ENCODE results near the gene RAB19.
"Not testable (repeated sequence)": the region's sequence is repeated elsewhere in the genome, so short reads cannot be mapped to it uniquely, and the experiment has no call there.

Gene RAB19

DNA sequence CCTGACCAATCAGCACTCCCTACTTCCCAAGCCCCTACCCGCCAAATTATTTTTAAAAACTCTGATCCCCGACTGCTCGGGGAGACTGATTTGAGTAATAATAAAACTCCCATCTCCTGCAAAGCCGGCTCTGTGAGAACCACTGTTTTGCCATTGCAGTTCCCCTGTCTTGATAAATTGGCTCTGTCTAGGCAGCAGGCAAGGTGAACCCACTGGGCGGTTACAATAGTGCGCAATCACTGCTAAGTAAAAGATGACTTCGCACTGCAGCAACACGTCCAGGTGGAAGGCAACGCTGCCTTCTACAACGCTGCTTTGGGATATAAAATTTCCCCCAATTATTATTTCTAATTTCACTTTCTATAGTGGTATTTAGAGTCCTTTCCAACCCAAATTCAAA lies 14.4 kb upstream of the RAB19 start:
- in situ Hi-C loops (cut with HindIII; ENCODE audit: low pct_unique_long_range_greater_than_20kb, low sequenced_read_pairs) = no loop called here
- no peak for TF ChIP-seq JUND (IDR thresholded peaks at IDR 0.05; ENCODE audit: low read depth)
- no peak for DNase-seq (ENCODE audit: low read depth in 1 of 2, low spot score in 1 of 2)

DNA sequence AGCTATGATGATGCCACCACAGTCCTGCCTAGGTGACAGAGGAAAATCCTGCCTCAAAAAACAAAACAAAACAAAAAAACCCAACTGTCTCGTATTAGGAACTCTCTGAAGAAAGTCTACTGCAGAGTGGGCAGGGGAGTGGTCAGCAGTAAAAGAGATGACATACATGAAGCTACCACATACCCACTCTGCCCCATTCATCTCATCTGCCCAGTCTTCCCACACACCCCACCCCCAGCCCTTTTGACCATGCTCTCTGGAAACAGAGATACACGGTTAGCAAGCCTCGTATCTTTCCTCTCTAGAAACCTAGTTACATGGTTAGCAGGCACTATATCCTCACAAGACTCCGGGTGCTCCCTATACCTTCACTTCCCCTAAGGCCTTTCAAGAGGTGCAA lies 13.8 kb upstream of the RAB19 start:
- in situ Hi-C loops (cut with HindIII; ENCODE audit: low pct_unique_long_range_greater_than_20kb, low sequenced_read_pairs) = no loop called here
- no peak for TF ChIP-seq JUND (IDR thresholded peaks at IDR 0.05; ENCODE audit: low read depth)
- DNase-seq (ENCODE audit: low read depth in 1 of 2, low spot score in 1 of 2) = no peak

DNA sequence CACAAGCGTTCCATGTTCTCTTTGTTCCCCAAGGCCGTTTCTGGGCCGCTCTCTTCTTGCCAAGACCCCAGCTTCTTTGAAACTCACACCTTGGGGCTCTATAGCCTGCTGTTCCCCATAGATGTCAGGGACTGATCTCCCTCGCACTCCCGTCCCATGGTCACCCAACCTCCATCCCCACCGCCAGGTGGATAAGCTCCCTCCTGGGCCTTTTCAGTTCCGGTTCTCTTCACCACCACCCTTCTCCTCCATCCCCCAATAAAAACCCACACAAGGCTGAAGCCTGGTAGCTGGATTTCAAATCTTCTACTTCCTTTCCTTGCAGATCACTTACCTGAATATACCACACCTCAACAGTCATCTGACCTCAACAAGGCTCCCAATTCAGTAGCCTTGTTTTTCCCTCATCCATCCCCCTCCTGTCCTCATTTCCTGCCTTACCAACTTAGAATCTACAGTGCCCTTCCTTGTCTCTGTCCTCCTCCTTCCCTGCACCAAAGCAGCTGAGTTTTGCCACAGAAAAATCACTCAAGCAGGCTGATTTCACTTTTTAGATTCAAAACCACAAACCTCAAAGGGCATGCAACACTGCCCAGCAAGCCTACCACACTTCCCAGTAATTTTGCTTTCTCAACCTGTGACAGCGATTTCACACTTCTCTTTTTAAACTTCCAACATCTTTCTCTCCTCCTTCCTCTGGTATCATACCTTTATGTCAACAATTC lies 13.2 kb upstream of the RAB19 start:
- TF ChIP-seq JUND (IDR thresholded peaks at IDR 0.05; ENCODE audit: low read depth) = no peak
- in situ Hi-C loops (cut with HindIII; ENCODE audit: low pct_unique_long_range_greater_than_20kb, low sequenced_read_pairs) = no loop called here
- no peak for DNase-seq (ENCODE audit: low read depth in 1 of 2, low spot score in 1 of 2)

DNA sequence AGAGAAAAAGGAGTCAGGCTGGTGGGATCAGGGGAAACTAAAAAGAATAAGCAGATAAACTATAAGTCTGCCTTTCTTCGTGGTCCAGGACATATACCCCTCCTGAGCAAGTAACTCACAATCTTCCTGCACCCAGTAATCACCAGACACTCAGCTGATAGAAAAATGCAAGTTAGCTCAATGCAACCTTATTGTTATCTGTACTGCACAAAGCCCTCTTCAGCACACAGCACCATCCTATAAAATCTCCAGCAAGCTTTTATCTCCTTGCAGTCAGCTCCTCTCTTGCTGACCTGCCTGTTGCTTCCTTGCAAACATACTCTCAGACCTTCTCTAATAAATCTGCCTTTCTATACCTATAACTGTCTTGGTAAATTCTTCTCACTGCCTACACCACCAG lies 12.2 kb upstream of the RAB19 start:
- TF ChIP-seq JUND (IDR thresholded peaks at IDR 0.05; ENCODE audit: low read depth) = no peak
- no peak for DNase-seq (ENCODE audit: low read depth in 1 of 2, low spot score in 1 of 2)
- in situ Hi-C loops (cut with HindIII; ENCODE audit: low pct_unique_long_range_greater_than_20kb, low sequenced_read_pairs) = no loop called here

DNA sequence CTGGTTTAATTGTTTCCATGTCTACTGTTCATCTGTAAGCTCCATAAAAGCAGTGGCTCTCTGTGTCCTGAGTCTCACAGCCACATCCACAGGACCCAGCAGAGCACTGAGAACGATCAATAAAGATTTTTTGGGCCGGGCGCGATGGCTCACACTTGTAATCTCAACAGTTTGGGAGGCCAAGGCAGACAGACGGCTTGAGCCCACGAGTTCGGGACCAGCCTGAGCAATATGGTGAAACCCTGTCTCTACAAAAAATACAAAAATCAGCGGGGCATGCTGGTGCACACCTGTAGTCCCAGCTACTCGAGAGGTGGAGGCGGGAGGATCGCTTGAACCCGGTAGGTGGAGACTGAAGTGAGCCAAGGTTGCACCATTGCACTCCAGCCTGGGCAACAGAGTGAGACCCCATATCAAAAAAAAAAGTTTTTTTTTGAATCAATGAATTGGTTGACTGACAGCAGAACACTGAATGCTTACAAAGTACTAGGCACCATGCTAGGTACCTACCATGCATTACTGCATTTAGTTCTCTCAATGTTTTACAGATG lies 10.0 kb upstream of the RAB19 start:
- TF ChIP-seq JUND (IDR thresholded peaks at IDR 0.05; ENCODE audit: low read depth) = no peak
- no peak for DNase-seq (ENCODE audit: low read depth in 1 of 2, low spot score in 1 of 2)
- in situ Hi-C loops (cut with HindIII; ENCODE audit: low pct_unique_long_range_greater_than_20kb, low sequenced_read_pairs) = no loop called here

DNA sequence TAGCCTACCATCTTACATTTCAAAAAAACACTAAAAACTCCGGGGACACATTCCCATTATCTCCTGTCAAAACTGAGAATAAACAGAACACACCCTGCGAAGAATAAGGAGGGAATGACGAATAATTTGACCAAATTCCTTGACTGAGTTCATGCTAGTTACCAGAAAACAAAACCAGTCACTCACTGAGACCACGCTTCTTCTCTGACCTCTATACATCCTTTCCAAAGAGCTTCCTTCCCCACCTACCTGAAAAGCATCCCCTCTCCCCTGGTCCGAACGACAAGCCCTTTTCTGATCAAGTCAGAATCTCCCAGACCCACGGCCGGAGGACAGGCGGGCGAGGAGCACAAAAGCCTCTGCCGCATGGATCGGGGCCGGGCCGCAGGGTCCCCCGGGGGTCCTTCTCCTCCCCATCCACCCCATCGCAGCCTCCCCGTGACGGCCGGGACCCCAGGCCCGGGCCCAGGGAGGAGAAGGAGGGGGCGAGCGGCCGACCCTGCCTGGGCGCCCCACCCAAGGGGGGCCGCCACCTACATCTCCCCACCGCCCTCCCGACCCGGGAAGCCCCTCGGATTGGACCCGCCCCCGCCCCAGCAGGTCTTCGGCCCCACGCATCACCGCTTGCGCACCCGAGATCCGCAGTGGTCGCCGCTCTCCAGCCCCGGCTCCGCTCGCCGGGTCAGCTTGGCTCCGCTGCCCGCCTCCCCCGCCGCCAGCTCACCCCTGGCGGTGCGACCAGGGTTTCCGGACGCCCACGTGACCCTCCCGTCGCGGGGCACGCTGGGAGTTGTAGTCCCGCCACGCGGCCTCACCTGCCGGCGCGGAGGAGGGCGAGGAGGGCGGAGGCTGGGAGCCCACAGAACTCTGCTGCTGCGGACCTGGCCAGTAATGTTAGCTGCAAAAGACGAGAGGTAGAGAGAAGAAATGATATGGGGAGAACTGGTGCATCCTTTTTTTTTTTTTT lies 5.8 kb upstream of the RAB19 start, which contains the start of gene SLC37A3:
SLC37A3 (minus strand) TSS at position 747 of the 967 bp plus-strand sequence. CDS start 16,004 bp downstream, outside the sequence.
- DNase-seq (ENCODE audit: low read depth in 1 of 2, low spot score in 1 of 2) = peak; percentile 77 to 86
- in situ Hi-C loops (cut with HindIII; ENCODE audit: low pct_unique_long_range_greater_than_20kb, low sequenced_read_pairs) = no loop called here
- TF ChIP-seq JUND (IDR thresholded peaks at IDR 0.05; ENCODE audit: low read depth) = no peak

DNA sequence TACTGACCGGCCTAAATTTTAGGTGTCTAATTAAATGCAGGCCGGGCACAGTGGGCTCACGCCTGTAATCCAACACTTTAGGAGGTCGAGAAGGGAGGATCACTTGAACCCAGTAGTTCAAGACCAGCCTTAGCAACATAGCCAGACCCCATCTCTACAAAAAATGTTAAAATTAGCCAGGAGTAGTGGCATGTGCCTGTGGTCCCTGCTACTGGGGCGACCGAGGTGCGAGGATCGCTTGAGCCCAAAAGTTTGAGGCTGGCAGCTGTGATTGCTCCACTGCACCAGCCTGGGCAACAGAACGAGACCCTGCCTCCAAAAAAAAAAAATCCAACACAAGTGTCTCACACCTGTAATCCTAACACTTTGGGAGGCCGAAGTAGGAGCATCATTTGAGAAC lies 5.0 kb upstream of the RAB19 start:
- no peak for DNase-seq (ENCODE audit: low read depth in 1 of 2, low spot score in 1 of 2)
- in situ Hi-C loops (cut with HindIII; ENCODE audit: low pct_unique_long_range_greater_than_20kb, low sequenced_read_pairs) = no loop called here
- TF ChIP-seq JUND (IDR thresholded peaks at IDR 0.05; ENCODE audit: low read depth) = no peak

DNA sequence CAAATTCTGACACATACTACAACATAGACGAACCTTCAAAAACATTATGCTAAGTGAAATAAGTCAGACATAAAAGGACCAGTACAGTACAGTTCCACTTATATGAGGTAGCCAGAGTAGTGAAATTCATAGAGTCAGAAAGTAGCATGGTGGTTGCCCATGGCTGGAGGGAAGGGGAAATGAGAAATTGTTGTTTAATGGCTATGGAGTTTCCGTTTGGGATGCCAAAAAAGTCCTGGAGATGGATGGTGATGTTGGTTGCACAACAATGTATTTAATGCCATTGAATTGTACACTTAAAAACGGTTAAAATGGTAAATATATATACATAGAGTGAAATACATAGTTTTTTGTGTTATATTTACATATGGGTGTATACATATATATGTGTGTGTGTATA lies 3.5 kb upstream of the RAB19 start:
- DNase-seq (ENCODE audit: low read depth in 1 of 2, low spot score in 1 of 2) = no peak
- no peak for TF ChIP-seq JUND (IDR thresholded peaks at IDR 0.05; ENCODE audit: low read depth)
- in situ Hi-C loops (cut with HindIII; ENCODE audit: low pct_unique_long_range_greater_than_20kb, low sequenced_read_pairs) = no loop called here

DNA sequence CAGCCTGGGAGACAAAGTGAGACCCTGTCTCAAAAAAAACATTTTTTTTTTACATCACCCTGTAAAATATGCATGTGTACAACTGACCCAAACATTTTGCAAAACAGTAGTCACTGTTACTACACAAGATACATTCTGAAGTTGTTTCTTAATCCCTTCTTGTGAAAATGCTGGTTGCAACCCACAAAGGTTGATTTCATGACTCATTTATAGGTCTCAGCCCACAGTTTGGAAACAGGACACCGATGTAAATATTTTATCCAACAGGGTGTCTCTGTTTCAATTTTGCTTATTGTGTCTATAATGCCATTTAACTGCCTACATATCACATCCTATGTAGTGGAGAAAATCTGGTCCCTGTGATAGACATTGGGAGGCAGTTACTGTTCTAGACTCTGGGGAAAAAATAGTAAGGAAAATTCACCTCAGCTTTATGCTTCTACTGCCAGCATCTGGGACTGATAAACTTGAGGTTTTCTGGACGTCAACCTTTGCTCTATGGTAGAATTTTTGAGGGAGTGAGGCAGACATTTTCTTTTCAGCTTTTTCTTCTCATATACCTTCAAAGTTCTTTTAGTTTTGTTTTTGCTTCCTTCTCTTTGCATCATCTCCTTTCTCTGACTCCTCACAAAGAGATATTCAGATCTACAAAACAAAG lies 1.6 kb upstream of the RAB19 start:
- DNase-seq (ENCODE audit: low read depth in 1 of 2, low spot score in 1 of 2) = no peak
- in situ Hi-C loops (cut with HindIII; ENCODE audit: low pct_unique_long_range_greater_than_20kb, low sequenced_read_pairs) = no loop called here
- TF ChIP-seq JUND (IDR thresholded peaks at IDR 0.05; ENCODE audit: low read depth) = no peak

DNA sequence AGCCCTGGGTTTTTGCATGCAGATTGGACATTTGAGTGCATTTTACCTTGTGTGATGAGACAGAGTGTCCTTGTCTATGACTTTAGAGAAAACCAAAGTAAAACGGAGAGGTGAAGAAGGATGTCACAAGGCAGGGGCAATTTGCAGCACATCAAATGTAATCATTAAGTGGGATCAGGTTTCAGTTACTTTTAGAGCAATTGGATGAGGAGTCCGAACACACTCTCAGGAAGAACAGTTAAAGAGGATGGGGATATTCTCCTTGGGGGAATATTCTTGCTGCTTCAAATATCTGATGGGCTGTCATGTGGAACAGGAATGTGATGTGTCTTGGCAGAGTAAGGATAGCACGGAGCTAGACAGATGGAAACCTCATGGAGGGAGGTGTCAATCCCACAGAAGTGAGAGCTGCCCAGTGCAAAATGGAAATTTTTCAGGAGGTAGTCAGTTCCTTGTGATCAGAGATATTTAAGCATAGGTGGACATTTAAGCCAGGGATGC lies 757 bp downstream of the RAB19 start:
- DNase-seq (ENCODE audit: low read depth in 1 of 2, low spot score in 1 of 2) = peak in 1 of 2 experiments; percentile 40
- TF ChIP-seq JUND (IDR thresholded peaks at IDR 0.05; ENCODE audit: low read depth) = no peak
- in situ Hi-C loops (cut with HindIII; ENCODE audit: low pct_unique_long_range_greater_than_20kb, low sequenced_read_pairs) = no loop called here

DNA sequence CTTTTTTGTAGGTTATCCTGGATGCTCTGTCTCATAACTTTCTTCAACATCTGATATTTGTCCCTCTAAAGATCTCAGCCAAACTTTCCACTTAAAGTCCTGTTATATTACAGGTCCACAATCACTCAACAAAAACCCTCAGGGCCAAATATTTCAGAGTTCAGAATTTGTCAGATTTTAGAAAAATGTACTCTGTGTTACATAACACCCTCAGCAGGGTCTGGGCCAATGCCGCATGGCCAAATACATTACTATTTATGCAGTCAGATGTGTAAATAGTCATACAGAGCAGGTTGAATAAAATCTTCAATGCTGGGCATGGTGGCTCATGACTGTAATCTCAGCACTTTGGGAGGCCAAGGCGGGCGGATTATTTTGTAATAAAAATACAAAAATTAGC lies 11.5 kb downstream of the RAB19 start:
- in situ Hi-C loops (cut with HindIII; ENCODE audit: low pct_unique_long_range_greater_than_20kb, low sequenced_read_pairs) = no loop called here
- no peak for DNase-seq (ENCODE audit: low read depth in 1 of 2, low spot score in 1 of 2)
- TF ChIP-seq JUND (IDR thresholded peaks at IDR 0.05; ENCODE audit: low read depth) = no peak

DNA sequence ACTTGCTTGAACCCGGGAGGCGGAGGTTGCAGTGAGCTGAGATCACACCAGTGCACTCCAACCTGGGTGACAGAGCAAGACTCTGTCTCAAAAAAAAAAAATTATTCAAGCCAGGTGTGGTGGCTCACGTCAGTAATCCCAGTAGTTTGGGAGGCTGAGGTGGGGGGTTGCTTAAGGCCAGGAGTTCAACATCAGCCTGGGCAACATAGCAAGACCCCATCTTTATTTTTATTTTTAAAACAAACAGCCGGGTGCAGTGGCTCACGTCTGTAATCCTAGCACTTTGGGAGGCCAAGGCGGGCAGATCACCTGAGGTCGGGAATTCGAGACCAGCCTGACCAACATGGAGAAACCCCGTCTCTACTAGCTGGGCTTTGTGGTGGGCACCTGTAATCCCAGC lies 12.0 kb downstream of the RAB19 start:
- in situ Hi-C loops (cut with HindIII; ENCODE audit: low pct_unique_long_range_greater_than_20kb, low sequenced_read_pairs); DNase-seq (ENCODE audit: low read depth in 1 of 2, low spot score in 1 of 2): not testable (repeated sequence)
